Brain microvascular endothelial cell (primary cell): ENCODE measurements around the gene ISG20.
A peak's percentile ranks its signal among the peaks of the same experiment; 100 is the strongest.

Experiments
- DNase-seq: peaks from one replicate; pipeline ENCODE4 v3.0.0-alpha.2; 2020
- H3K27ac ChIP-seq: fragments of 250-450 bp; sonication (Bioruptor Pico); 2 replicates; pipeline ENCODE4 v1.5.1; 2020; ENCODE audit warnings: mild to moderate bottlenecking, moderate library complexity
- H3K27me3 ChIP-seq: fragments of 250-450 bp; sonication (Bioruptor Pico); replicated peaks from 2 replicates; pipeline ENCODE4 v1.5.1; 2020; ENCODE audit warnings: mild to moderate bottlenecking
- H3K36me3 ChIP-seq: fragments of 250-450 bp; sonication (Bioruptor Pico); replicated peaks from 2 replicates; pipeline ENCODE4 v1.5.1; 2020; ENCODE audit warnings: mild to moderate bottlenecking
- H3K4me3 ChIP-seq: 2 replicates; pipeline ENCODE4 v1.5.1; 2011; ENCODE audit warnings: low read depth, mild to moderate bottlenecking, control low read depth, low read length, moderate library complexity
- in situ Hi-C: cut with HindIII; loops from 2 replicates; pipeline ENCODE4 v1.10.0; 2017; ENCODE audit warnings: low sequenced_read_pairs, low pct_ligation_motif_present
- TF ChIP-seq, protein P1 (sequence below): IDR thresholded peaks from 2 replicates; pipeline ENCODE4 v1.5.1; 2011; ENCODE audit warnings: low read depth, mild to moderate bottlenecking, moderate library complexity, low read length, control low read depth, inconsistent platforms; ENCODE audit errors: missing control alignments

The ISG20 gene

GRCh38 chr15:88696254-88696653 is 57.4 kb downstream of the ISG20 start:
- Histone ChIP-seq H3K4me3 (no peak overlapping the region), H3K36me3 (no peaks in the 10 kb centered on the region), H3K27ac (no peak overlapping the region), H3K27me3 (peaks cover 4% of the 10 kb centered on the region)
- TF ChIP-seq, protein P1, sequence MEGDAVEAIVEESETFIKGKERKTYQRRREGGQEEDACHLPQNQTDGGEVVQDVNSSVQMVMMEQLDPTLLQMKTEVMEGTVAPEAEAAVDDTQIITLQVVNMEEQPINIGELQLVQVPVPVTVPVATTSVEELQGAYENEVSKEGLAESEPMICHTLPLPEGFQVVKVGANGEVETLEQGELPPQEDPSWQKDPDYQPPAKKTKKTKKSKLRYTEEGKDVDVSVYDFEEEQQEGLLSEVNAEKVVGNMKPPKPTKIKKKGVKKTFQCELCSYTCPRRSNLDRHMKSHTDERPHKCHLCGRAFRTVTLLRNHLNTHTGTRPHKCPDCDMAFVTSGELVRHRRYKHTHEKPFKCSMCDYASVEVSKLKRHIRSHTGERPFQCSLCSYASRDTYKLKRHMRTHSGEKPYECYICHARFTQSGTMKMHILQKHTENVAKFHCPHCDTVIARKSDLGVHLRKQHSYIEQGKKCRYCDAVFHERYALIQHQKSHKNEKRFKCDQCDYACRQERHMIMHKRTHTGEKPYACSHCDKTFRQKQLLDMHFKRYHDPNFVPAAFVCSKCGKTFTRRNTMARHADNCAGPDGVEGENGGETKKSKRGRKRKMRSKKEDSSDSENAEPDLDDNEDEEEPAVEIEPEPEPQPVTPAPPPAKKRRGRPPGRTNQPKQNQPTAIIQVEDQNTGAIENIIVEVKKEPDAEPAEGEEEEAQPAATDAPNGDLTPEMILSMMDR: no peak
- in situ Hi-C loops: no loop called here
- no peak for DNase-seq

DNA sequence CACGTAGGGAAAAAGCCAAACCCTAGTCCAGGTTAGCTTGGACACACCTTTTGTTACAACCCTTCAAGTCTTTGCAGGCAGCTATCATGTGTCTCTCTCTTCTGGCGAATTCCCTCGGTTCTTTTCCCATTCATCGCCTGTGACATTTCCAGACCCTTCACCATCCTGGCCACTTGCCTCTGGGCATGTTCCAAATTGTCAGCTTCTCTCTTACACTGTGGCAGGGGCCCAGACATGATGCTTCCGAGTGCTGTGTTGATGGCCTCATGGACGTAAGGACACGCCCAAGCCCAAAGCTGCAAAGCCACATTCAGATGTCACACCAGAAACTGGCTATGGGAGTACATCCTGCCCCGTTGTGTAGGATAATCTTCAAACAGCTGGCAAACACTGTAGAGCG is 58.5 kb downstream of the ISG20 start:
- peaks cover 4% of the 10 kb centered on the region for H3K27me3 ChIP-seq
- H3K4me3 ChIP-seq: no peak overlapping the region
- in situ Hi-C loops: no loop called here
- no peaks in the 10 kb centered on the region for H3K36me3 ChIP-seq
- H3K27ac ChIP-seq: no peak overlapping the region
- TF ChIP-seq, protein P1: no peak
- DNase-seq: no peak

GRCh38 chr15:88699861-88700260 is 61.0 kb downstream of the ISG20 start:
- H3K27me3 ChIP-seq: peaks cover 4% of the 10 kb centered on the region
- no peak overlapping the region for H3K4me3 ChIP-seq
- no peak for DNase-seq
- in situ Hi-C loops: no loop called here
- TF ChIP-seq, protein P1: no peak
- H3K27ac ChIP-seq: no peak overlapping the region
- no peaks in the 10 kb centered on the region for H3K36me3 ChIP-seq

DNA sequence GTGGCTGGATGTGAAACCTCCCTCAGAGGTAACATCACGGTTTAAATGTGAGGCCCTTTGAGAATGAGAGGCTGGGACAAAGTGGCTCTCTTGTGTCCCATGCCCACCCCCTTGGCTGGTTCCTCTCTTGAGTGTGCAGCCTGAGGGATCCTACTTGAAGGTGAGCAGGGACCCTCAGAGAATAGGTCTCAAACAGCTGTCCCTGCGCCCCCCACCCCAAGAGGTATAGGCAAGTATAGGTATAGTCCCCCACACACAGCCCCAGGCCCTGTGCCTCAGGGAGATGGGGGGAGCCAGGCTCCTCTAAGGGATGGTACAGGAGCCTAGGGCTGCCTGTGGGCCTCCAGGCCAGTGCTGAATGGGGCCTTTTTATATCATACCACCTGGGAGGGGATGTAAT is 61.9 kb downstream of the ISG20 start:
- no peak overlapping the region for H3K4me3 ChIP-seq
- in situ Hi-C loops: no loop called here
- TF ChIP-seq, protein P1: no peak

GRCh38 chr15:88701561-88702095 is 62.8 kb downstream of the ISG20 start:
- in situ Hi-C loops: no loop called here
- DNase-seq: no peak
- TF ChIP-seq, protein P1: peak; percentile 46

More for the DNA sequence above, 61.9 kb downstream of the ISG20 start:
- Histone ChIP-seq H3K27ac (no peak overlapping the region), H3K27me3 (peaks cover 4% of the 10 kb centered on the region), H3K36me3 (no peaks in the 10 kb centered on the region)
- DNase-seq: no peak

DNA sequence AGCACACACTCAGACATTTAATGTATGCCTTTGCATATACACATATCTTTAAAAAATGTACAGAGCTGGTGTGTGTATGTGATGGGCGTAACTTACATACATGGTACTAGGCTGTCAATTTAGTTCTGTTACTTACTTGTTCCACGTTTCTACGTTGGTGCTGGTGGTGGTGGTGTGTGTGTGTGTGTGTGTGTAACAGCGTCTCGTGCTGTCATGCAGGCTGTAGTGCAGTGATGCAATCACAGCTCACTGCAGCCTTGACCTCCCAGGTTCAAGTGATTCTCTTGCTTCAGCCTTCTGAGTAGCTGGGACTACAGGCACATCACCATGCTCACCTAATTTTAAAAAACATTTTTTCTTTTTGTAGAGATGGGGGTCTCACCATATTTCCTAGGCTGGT is 64.2 kb downstream of the ISG20 start:
- TF ChIP-seq, protein P1: no peak
- no peak for DNase-seq
- H3K36me3 ChIP-seq: no peaks in the 10 kb centered on the region
- no peak overlapping the region for H3K4me3 ChIP-seq
- H3K27ac ChIP-seq: no peak overlapping the region
- no peaks in the 10 kb centered on the region for H3K27me3 ChIP-seq
- in situ Hi-C loops: no loop called here

More at GRCh38 chr15:88701561-88702095, 62.8 kb downstream of the ISG20 start:
- H3K27ac ChIP-seq: no peak overlapping the region
- H3K4me3 ChIP-seq: no peak overlapping the region
- peaks cover 4% of the 10 kb centered on the region for H3K27me3 ChIP-seq
- no peaks in the 10 kb centered on the region for H3K36me3 ChIP-seq
